Mucosa of rectum (tissue), 2 donors: Measurements from ENCODE around the gene NEB.
"Not testable (repeated sequence)": the region's sequence is repeated elsewhere in the genome, so short reads cannot be mapped to it uniquely, and the experiment has no call there.

Source experiments
- H3K27ac ChIP-seq, 2 donors: one replicate each; pipeline ENCODE4 v1.7.0; 2013; ENCODE audit warnings: inconsistent platforms in 2 of 2, low read depth in 2 of 2, low read length in 2 of 2
- H3K27me3 ChIP-seq, 2 donors: one replicate each; pipeline ENCODE4 v1.7.0; 2013; ENCODE audit warnings: low read length in 2 of 2; ENCODE audit not compliant: control insufficient read depth in 2 of 2, insufficient read depth in 2 of 2
- H3K36me3 ChIP-seq, 2 donors: one replicate each; pipeline ENCODE4 v1.7.0; 2013; ENCODE audit warnings: low read length in 2 of 2; ENCODE audit not compliant: control insufficient read depth in 2 of 2, insufficient read depth in 2 of 2
- H3K4me1 ChIP-seq, 2 donors: one replicate each; pipeline ENCODE4 v1.7.0; 2013; ENCODE audit warnings: low read length in 2 of 2, mild to moderate bottlenecking in 1 of 2; ENCODE audit not compliant: control insufficient read depth in 2 of 2, insufficient read depth in 2 of 2
- H3K4me3 ChIP-seq, 2 donors: one replicate each; pipeline ENCODE4 v1.7.0; 2013; ENCODE audit warnings: low read length in 2 of 2
- H3K9ac ChIP-seq, 2 donors: one replicate each; pipeline ENCODE4 v1.7.0; 2013; ENCODE audit warnings: low read length in 2 of 2, low read depth in 1 of 2, mild to moderate bottlenecking in 1 of 2
- H3K9me3 ChIP-seq, 2 donors: one replicate each; pipeline ENCODE4 v1.7.0; 2013; ENCODE audit warnings: low read length in 2 of 2; ENCODE audit not compliant: control insufficient read depth in 2 of 2
- donor health status: healthy.
- donor health status: Normal muscosa, but diverticular disease.

NEB gene

GRCh38 chr2:151758744-151759143 is 24.5 kb upstream of the NEB start:
- Histone ChIP-seq H3K27ac (no peak overlapping the region), H3K9ac (no peak overlapping the region), H3K9me3 (no peaks in the 10 kb centered on the region), H3K4me3 (no peak overlapping the region), H3K36me3 (no peaks in the 10 kb centered on the region), H3K4me1 (no peaks in the 10 kb centered on the region), H3K27me3 (no peaks in the 10 kb centered on the region)

GRCh38 chr2:151757861-151758260 is 23.6 kb upstream of the NEB start:
- Histone ChIP-seq H3K9ac (no peak overlapping the region), H3K4me1 (no peaks in the 10 kb centered on the region), H3K36me3 (no peaks in the 10 kb centered on the region), H3K4me3 (no peak overlapping the region), H3K27me3 (no peaks in the 10 kb centered on the region), H3K27ac (no peak overlapping the region), H3K9me3 (no peaks in the 10 kb centered on the region)

GRCh38 chr2:151756820-151757219 is 22.5 kb upstream of the NEB start:
- H3K27me3 ChIP-seq = no peaks in the 10 kb centered on the region
- no peaks in the 10 kb centered on the region for H3K4me1 ChIP-seq
- no peaks in the 10 kb centered on the region for H3K9me3 ChIP-seq
- no peak overlapping the region for H3K9ac ChIP-seq
- no peaks in the 10 kb centered on the region for H3K36me3 ChIP-seq
- no peak overlapping the region for H3K27ac ChIP-seq
- no peak overlapping the region for H3K4me3 ChIP-seq

GRCh38 chr2:151754253-151754897 is 20.1 kb upstream of the NEB start:
- H3K4me1 ChIP-seq = no peaks in the 10 kb centered on the region
- no peaks in the 10 kb centered on the region for H3K27me3 ChIP-seq
- no peaks in the 10 kb centered on the region for H3K36me3 ChIP-seq
- H3K9me3 ChIP-seq = no peaks in the 10 kb centered on the region
- H3K4me3 ChIP-seq = no peak overlapping the region
- no peak overlapping the region for H3K27ac ChIP-seq
- H3K9ac ChIP-seq = no peak overlapping the region

GRCh38 chr2:151753540-151753939 is 19.3 kb upstream of the NEB start:
- no peaks in the 10 kb centered on the region for H3K9me3 ChIP-seq
- no peaks in the 10 kb centered on the region for H3K4me1 ChIP-seq
- H3K36me3 ChIP-seq = no peaks in the 10 kb centered on the region
- no peak overlapping the region for H3K4me3 ChIP-seq
- no peak overlapping the region for H3K9ac ChIP-seq
- no peak overlapping the region for H3K27ac ChIP-seq
- H3K27me3 ChIP-seq = no peaks in the 10 kb centered on the region

- not testable (repeated sequence) for H3K4me3 ChIP-seq, H3K9ac ChIP-seq, H3K36me3 ChIP-seq, H3K27ac ChIP-seq, H3K4me1 ChIP-seq, H3K27me3 ChIP-seq, H3K9me3 ChIP-seq
These were observed 11.0 kb upstream of the NEB start for GRCh38 chr2:151745261-151745660.

GRCh38 chr2:151730262-151730975 is 3.9 kb downstream of the NEB start:
- Histone ChIP-seq H3K27me3 (no peaks in the 10 kb centered on the region), H3K36me3 (no peaks in the 10 kb centered on the region), H3K9ac (no peak overlapping the region), H3K27ac (no peak overlapping the region), H3K9me3 (no peaks in the 10 kb centered on the region), H3K4me1 (no peaks in the 10 kb centered on the region), H3K4me3 (no peak overlapping the region)

GRCh38 chr2:151729837-151730236 is 4.4 kb downstream of the NEB start:
- Histone ChIP-seq H3K9me3 (no peaks in the 10 kb centered on the region), H3K36me3 (no peaks in the 10 kb centered on the region), H3K4me3 (no peak overlapping the region), H3K27me3 (no peaks in the 10 kb centered on the region), H3K27ac (no peak overlapping the region), H3K9ac (no peak overlapping the region), H3K4me1 (no peaks in the 10 kb centered on the region)

GRCh38 chr2:151729415-151729811 is 4.9 kb downstream of the NEB start:
- H3K9me3 ChIP-seq = no peaks in the 10 kb centered on the region
- no peak overlapping the region for H3K27ac ChIP-seq
- H3K4me1 ChIP-seq = no peaks in the 10 kb centered on the region
- H3K4me3 ChIP-seq = no peak overlapping the region
- H3K27me3 ChIP-seq = no peaks in the 10 kb centered on the region
- no peaks in the 10 kb centered on the region for H3K36me3 ChIP-seq
- H3K9ac ChIP-seq = no peak overlapping the region

- Histone ChIP-seq H3K4me3 (no peak overlapping the region), H3K27ac (no peak overlapping the region), H3K9ac (no peak overlapping the region), H3K27me3 (no peaks in the 10 kb centered on the region), H3K9me3 (no peaks in the 10 kb centered on the region), H3K36me3 (no peaks in the 10 kb centered on the region), H3K4me1 (no peaks in the 10 kb centered on the region)
These were observed 5.4 kb downstream of the NEB start for GRCh38 chr2:151728804-151729414.
